Glutamatergic neuron (in vitro differentiated cells): Measurements from ENCODE around the gene DSG3. TPM values are rescaled to one million over a fixed set of nuclear protein-coding genes. Genes with fewer than 3 reads are reported as not detected.
"Not testable (repeated sequence)": the region's sequence is repeated elsewhere in the genome, so short reads cannot be mapped to it uniquely, and the experiment has no call there.

Experiments used
- DNase-seq: peaks from one replicate; pipeline ENCODE4 v3.0.0; 2022
- H3K27ac Mint-ChIP-seq: one replicate; pipeline ENCODE4 v1.8.0; 2020; ENCODE audit warnings: mild to moderate bottlenecking, mixed read lengths, inconsistent platforms; ENCODE audit not compliant: unreplicated experiment
- H3K27me3 Mint-ChIP-seq: one replicate; pipeline ENCODE4 v1.8.0; 2020; ENCODE audit warnings: mild to moderate bottlenecking, moderate library complexity, mixed read lengths, inconsistent platforms; ENCODE audit not compliant: unreplicated experiment
- H3K36me3 Mint-ChIP-seq: one replicate; pipeline ENCODE4 v1.8.0; 2020; ENCODE audit warnings: mild to moderate bottlenecking, mixed read lengths, inconsistent platforms; ENCODE audit not compliant: unreplicated experiment
- H3K4me1 Mint-ChIP-seq: one replicate; pipeline ENCODE4 v1.8.0; 2020; ENCODE audit warnings: mild to moderate bottlenecking, low read depth, mixed read lengths, inconsistent platforms; ENCODE audit not compliant: unreplicated experiment
- H3K4me3 Mint-ChIP-seq: one replicate; pipeline ENCODE4 v1.8.0; 2020; ENCODE audit warnings: mild to moderate bottlenecking, mixed read lengths, inconsistent platforms; ENCODE audit not compliant: unreplicated experiment
- H3K9me3 Mint-ChIP-seq: one replicate; pipeline ENCODE4 v1.8.0; 2020; ENCODE audit warnings: mild to moderate bottlenecking, moderate library complexity, mixed read lengths, inconsistent platforms; ENCODE audit not compliant: unreplicated experiment
- CTCF ChIP-seq: fragments of 200-600 bp; sonication (generic); IDR thresholded peaks from one replicate; pipeline ENCODE4 v1.5.0; 2021; ENCODE audit not compliant: partially characterized antibody, unreplicated experiment
- total RNA-seq: library from RNA; stranded (reverse); fragmentation: NEBNext Ultra II Directional; extraction: Animal tissue kit (Norgen Biotek cat#: 25700); gene quantifications from one replicate; pipeline ENCODE4 v1.2.1, GENCODE V29; 2021; ENCODE audit not compliant: unreplicated experiment

DSG3 gene
- total RNA-seq, 1 donor from 2014 or later = not detected

DNA sequence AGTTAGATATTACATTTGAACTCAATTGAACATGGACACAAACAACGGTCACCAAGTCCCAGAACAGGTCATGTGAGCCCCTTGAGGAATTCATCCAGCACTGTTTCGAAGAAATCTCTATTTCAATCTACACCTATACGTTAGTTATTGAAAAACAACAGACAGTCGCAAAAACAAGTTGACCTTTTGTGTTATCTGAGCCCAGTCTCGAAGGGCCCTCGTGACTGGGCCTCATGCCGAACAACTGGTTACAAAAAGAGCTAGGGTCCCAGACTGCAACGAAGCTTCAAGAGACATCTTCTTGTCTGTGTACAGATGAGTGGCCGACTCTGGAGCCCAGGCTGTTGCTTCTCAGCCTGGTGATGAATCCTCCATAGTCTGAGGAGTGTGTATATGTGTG is 45.1 kb downstream of the DSG3 start:
- no peak for TF ChIP-seq CTCF
- Mint-ChIP-seq H3K27ac (no peak overlapping the region), H3K9me3 (no peaks in the 10 kb centered on the region)

DNA sequence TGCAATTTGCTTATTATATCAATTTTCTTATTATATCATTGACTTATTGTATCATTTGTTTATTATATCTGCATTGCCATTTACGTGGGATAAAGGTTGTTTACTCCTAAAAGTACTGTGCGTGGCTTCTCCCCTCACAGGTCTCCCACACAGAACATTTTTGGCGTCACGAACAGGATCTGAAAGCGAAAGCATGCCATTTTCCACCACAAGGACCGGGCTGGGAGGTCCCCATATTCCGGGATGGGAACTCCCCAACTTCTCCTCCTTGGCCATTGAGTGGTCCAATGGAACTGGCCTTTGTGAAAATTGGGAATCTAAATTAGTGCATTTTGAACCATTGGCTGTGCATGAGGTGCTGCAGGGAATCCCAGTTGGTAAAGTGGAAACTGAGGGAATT is 45.6 kb downstream of the DSG3 start:
- Mint-ChIP-seq H3K4me3 (no peak overlapping the region), H3K9me3 (no peaks in the 10 kb centered on the region), H3K4me1 (peaks cover 3% of the 10 kb centered on the region), H3K36me3 (peaks cover 7% of the 10 kb centered on the region), H3K27ac (no peak overlapping the region), H3K27me3 (peaks cover 1% of the 10 kb centered on the region)
- DNase-seq = no peak
- TF ChIP-seq CTCF = no peak

More for the DNA sequence above, 45.1 kb downstream of the DSG3 start:
- H3K4me3 Mint-ChIP-seq = no peak overlapping the region
- no peak for DNase-seq
- peaks cover 3% of the 10 kb centered on the region for H3K4me1 Mint-ChIP-seq
- peaks cover 1% of the 10 kb centered on the region for H3K27me3 Mint-ChIP-seq
- peaks cover 7% of the 10 kb centered on the region for H3K36me3 Mint-ChIP-seq

- Mint-ChIP-seq H3K27ac (no peak overlapping the region), H3K36me3 (peaks cover 7% of the 10 kb centered on the region), H3K4me3 (no peak overlapping the region), H3K27me3 (peaks cover 6% of the 10 kb centered on the region), H3K9me3 (peaks cover 2% of the 10 kb centered on the region), H3K4me1 (peaks cover 4% of the 10 kb centered on the region)
- no peak for TF ChIP-seq CTCF
- no peak for DNase-seq
Measured at GRCh38 chr18:31493941-31494340, 46.4 kb downstream of the DSG3 start.

DNA sequence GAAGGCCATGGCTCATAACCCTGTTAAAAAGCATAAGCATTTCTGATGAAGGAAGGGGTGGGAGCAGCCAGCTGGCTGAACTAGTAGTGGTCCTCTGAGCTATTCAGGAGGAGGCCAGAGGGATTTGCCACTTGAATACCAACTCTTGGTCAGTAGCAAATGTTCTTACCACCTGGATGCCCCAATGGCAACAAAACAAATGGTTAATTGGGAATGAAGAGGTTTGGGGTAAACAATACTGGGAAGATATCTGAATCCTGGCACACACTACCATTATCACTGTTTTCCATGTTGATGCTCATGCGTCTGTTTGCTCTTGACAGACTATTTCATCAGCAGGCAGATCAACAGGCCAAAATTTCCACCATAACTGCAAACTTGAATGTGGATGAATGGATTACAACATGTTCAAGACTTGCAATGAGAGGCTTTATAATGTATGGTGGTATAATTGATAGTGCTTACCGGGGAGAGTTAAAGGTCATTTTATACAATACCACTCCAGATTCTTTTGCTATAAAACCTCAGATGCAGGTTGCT is 47.2 kb downstream of the DSG3 start:
- not testable (repeated sequence) for H3K27me3 Mint-ChIP-seq, H3K4me1 Mint-ChIP-seq, H3K9me3 Mint-ChIP-seq, H3K36me3 Mint-ChIP-seq, DNase-seq, H3K27ac Mint-ChIP-seq, H3K4me3 Mint-ChIP-seq

DNA sequence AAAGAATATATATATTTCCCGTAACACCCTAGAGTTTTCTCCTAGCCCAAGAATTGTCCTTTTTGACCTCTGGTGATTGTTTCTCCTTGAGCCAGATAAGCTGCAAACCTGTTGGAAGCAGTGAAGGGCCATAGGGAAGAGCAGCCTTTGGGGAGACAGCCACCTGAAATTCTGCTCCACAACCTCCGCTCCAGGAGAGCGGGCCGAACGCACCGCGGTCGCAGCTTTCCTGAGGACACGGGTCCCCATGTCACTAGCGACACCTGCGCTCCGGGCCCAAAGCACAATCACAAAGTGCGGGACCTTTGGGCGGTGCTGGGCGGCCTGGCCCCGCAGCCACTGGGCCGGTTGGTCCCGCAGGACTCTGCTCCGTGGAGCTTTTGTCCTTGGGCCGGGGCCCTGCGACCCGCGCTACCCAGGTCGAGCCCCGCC is 49.9 kb downstream of the DSG3 start:
- no peak for DNase-seq
- Mint-ChIP-seq H3K4me1 (peaks cover 6% of the 10 kb centered on the region), H3K36me3 (no peaks in the 10 kb centered on the region), H3K27ac (no peak overlapping the region), H3K9me3 (peaks cover 2% of the 10 kb centered on the region), H3K27me3 (peaks cover 9% of the 10 kb centered on the region), H3K4me3 (peak overlapping the region; percentile 50)
- TF ChIP-seq CTCF = no peak
